Body of pancreas (tissue), 4 donors: ENCODE measurements around the gene NUP50. TPM values are rescaled to one million over a fixed set of nuclear protein-coding genes. Genes with fewer than 3 reads are reported as not detected.

Source experiments
- ATAC-seq: fragments of 150-250 bp; one replicate; pipeline ENCODE4 v1.9.1; 2016
- DNase-seq, 4 donors: peaks; one replicate each; pipeline ENCODE4 v3.0.0-alpha.2; 2019
- H3K27ac ChIP-seq, 4 donors: fragments of 200-600 bp; sonication (generic); 1 replicate in 3 of 4; 2 replicates in 1 of 4; pipeline versions ENCODE4 v1.5.1 to v1.6.1; 2016 to 2019; ENCODE audit warnings: mild to moderate bottlenecking in 1 of 4, mixed read lengths in 1 of 4, moderate library complexity in 1 of 4
- H3K27me3 ChIP-seq, 2 donors: fragments of 200-600 bp; sonication (generic); one replicate each; pipeline ENCODE4 v1.6.0; 2016; ENCODE audit warnings: mild to moderate bottlenecking in 1 of 2
- H3K36me3 ChIP-seq, 2 donors: fragments of 200-600 bp; sonication (generic); replicated peaks in 1 of 2; 2 replicates each; pipeline ENCODE4 v1.5.1; 2016; ENCODE audit warnings: low read depth in 2 of 2; ENCODE audit not compliant: insufficient read depth in 1 of 2
- H3K4me1 ChIP-seq: fragments of 200-600 bp; sonication (generic); one replicate; pipeline ENCODE4 v1.6.0; 2016
- H3K4me3 ChIP-seq, 2 donors: fragments of 200-600 bp; sonication (generic); 1 replicate in 1 of 2; 2 replicates in 1 of 2; pipeline ENCODE4 v1.5.1; 2016 to 2019
- H3K9me3 ChIP-seq, 3 donors: fragments of 200-600 bp; sonication (generic); 1 replicate in 2 of 3; 2 replicates in 1 of 3; pipeline ENCODE4 v1.5.1; 2016
- POLR2A ChIP-seq, 3 donors: fragments of 450-650 bp; IDR thresholded peaks; one replicate each; pipeline ENCODE4 v1.6.1; 2016; ENCODE audit warnings: antibody characterized with exemption in 3 of 3, mild to moderate bottlenecking in 2 of 3
- WGBS, 2 donors: methylation state at CpG; one replicate each; pipeline ENCODE4 v1.1.5; 2017; 5-methylcytosine and 5-hydroxymethylcytosine counted together
- intact Hi-C: fragments of 100-400 bp; cut with DNase I; formaldehyde crosslinking; loops from one replicate; pipeline ENCODE4 v1.15.1; 2023
- total RNA-seq, 2 donors: library from RNA; depleted of rRNA; stranded (reverse); fragments of >200 nt; gene quantifications; one replicate each; pipeline ENCODE4 v1.1.0, GENCODE V29; 2016
- TF ChIP-seq, protein P1 (sequence below), 7 experiments: fragments of 450-650 bp in 4 of 7; fragments of 200-600 bp in 3 of 7; sonication (generic) in 3 of 7; IDR thresholded peaks; one replicate each; pipeline ENCODE4 v1.5.1; 2016 to 2019; ENCODE audit warnings: antibody characterized with exemption in 7 of 7

Gene NUP50
- total RNA-seq, 2 donors from 2014 or later, result 39.2 to 43.1 TPM

DNA sequence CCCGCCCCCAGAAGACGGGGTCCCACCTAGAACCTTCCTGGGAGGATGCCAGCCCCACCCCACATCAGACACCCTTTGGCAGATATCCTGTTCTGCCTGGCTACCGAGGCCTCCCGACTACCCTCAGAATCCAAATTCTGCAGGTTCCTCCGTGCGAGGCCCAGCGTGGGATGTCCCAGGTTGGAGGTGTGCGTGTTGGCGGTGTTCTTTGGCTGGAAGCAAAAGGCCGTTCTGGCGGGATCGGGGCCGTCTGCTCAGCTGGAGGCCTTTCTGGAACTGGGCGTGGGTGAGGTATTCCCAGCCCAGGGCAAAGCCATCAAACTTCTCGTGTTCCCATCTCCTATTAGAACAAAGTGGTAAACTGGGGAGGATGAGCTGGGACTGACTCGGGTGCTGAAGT is 32.6 kb downstream of the NUP50 start:
- TF ChIP-seq POLR2A (IDR thresholded peaks at IDR 0.05), result no peak
- TF ChIP-seq, protein P1, sequence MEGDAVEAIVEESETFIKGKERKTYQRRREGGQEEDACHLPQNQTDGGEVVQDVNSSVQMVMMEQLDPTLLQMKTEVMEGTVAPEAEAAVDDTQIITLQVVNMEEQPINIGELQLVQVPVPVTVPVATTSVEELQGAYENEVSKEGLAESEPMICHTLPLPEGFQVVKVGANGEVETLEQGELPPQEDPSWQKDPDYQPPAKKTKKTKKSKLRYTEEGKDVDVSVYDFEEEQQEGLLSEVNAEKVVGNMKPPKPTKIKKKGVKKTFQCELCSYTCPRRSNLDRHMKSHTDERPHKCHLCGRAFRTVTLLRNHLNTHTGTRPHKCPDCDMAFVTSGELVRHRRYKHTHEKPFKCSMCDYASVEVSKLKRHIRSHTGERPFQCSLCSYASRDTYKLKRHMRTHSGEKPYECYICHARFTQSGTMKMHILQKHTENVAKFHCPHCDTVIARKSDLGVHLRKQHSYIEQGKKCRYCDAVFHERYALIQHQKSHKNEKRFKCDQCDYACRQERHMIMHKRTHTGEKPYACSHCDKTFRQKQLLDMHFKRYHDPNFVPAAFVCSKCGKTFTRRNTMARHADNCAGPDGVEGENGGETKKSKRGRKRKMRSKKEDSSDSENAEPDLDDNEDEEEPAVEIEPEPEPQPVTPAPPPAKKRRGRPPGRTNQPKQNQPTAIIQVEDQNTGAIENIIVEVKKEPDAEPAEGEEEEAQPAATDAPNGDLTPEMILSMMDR (IDR thresholded peaks at IDR 0.05), result no peak
- H3K9me3 ChIP-seq, result no peaks in the 10 kb centered on the region
- no peak overlapping the region for H3K27ac ChIP-seq
- no peak for DNase-seq
- ATAC-seq, result no peak
- H3K36me3 ChIP-seq, result peaks cover 0 to 12% of the 10 kb centered on the region in 2 donors
- no peak overlapping the region for H3K4me3 ChIP-seq
- H3K4me1 ChIP-seq, result no peaks in the 10 kb centered on the region
- WGBS, 2 donors, result 89 to 95% methylated on average over 11 to 16 of the region's 16 CpGs
- no peaks in the 10 kb centered on the region for H3K27me3 ChIP-seq
- intact Hi-C loops, result no loop called here

DNA sequence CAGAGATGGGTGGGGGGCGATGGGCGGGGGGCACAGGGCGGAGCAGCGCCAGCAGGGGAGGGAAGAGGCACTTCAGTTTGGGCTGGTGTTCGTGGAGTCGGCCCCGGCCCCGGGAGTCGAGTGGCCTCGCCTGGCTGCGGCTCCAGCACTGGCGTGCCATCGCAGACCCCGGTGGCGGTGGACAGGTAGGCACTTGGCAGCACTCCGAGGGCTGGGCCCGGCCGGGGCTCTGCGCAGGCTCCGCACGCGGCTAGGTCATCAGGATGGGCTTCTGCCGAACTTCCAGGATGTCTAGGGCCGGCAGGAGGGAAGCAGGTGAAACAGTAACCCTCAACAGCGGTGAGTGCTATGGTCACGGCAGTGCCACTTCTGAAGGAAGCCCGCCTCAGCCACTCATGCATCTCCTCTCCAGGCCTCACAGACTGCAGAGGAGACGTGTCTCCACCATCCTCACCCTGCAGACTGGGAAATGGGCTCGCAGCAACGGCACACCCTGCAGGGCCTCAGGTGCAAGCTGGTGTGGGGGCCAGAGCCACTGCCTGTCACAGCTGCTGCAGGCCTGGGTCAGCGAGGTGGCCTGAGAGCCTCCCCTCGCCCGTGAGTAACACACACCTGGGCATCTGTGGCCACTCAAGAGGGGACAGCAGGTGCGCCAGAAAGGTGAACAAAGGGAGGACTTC is 33.3 kb downstream of the NUP50 start:
- no peak overlapping the region for H3K4me3 ChIP-seq
- 92 to 97% methylated on average over 6 to 27 of the region's 34 CpGs for WGBS, 2 donors
- intact Hi-C loops, result no loop called here
- H3K9me3 ChIP-seq, result no peaks in the 10 kb centered on the region
- ATAC-seq, result no peak
- no peak overlapping the region for H3K27ac ChIP-seq
- H3K36me3 ChIP-seq, result peaks cover 0 to 12% of the 10 kb centered on the region in 2 donors
- DNase-seq, result no peak
- no peaks in the 10 kb centered on the region for H3K4me1 ChIP-seq
- TF ChIP-seq, protein P1 (IDR thresholded peaks at IDR 0.05), result no peak
- no peak for TF ChIP-seq POLR2A (IDR thresholded peaks at IDR 0.05)
- no peaks in the 10 kb centered on the region for H3K27me3 ChIP-seq

DNA sequence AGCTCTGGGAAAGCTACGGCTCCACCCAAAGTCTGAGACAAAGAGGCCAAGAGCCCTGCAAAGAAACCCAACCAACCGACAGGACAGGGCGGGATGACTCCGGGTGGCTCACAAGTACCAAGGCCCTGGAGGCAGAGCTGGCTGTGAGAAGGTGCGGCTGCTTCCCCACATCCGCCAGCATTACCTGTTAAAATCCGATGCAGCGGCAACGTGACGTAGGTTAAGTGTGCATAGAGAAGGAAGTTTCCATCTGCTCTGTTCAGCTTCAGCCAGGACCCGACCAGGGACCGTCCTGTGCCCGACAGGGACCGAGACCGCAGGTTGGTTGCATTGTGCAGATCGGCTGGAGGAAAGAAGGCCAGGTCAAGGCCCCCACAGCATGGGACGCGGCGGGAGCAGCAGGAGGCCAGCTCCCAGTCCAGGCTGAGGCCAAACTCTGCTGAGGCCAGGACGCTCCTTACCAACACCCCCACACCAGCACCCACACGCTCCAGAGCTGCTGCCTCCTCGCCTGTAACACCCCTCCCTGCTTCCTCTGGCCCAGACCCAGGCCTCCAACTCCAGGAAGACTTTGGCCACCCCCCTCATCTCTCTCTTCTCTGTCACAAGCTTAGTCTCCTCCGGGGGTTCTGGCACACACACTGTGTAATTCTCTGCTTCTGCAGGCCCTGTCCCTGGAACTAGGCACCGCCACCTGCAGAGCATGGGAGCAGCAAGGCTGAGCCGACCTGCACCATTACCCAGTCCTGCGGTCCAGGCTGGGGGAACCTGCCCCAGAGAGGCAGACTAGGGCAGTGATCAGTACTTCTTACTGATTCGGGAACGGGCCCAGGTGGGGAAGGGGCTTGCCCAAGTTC is 34.1 kb downstream of the NUP50 start:
- Histone ChIP-seq H3K4me3 (no peak overlapping the region), H3K9me3 (no peaks in the 10 kb centered on the region), H3K36me3 (peaks cover 0 to 15% of the 10 kb centered on the region in 2 donors), H3K27ac (no peak overlapping the region), H3K27me3 (no peaks in the 10 kb centered on the region), H3K4me1 (no peaks in the 10 kb centered on the region)
- 83 to 89% methylated on average over 19 to 26 of the region's 28 CpGs for whole genome bisulfite sequencing, 2 donors
- no peak for ATAC-seq
- intact Hi-C loops, result no loop called here
- TF ChIP-seq POLR2A (IDR thresholded peaks at IDR 0.05), result no peak
- TF ChIP-seq, protein P1 (IDR thresholded peaks at IDR 0.05), result no peak
- DNase-seq, result no peak

DNA sequence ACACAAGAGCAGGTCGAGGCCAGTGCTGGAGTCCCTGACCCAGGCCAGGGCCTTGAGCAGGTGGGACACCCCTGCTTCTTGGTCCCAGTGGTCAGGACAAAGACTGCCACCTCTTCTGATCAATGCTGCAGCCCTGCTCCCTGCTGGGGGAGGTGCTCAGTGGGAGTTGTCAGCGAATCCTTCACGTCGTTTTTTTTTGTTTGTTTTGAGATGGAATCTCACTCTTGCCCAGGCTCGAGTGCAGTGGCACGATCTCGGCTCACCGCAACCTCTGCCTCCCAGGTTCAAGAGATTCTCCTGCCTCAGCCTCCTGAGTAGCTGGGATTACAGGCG is 34.7 kb downstream of the NUP50 start:
- no peak overlapping the region for H3K4me3 ChIP-seq
- H3K36me3 ChIP-seq, result peaks cover 0 to 16% of the 10 kb centered on the region in 2 donors
- H3K9me3 ChIP-seq, result no peaks in the 10 kb centered on the region
- no peaks in the 10 kb centered on the region for H3K27me3 ChIP-seq
- WGBS, 2 donors, result 64 to 71% methylated on average over 8 to 9 of the region's 9 CpGs
- TF ChIP-seq POLR2A (IDR thresholded peaks at IDR 0.05), result no peak
- TF ChIP-seq, protein P1 (IDR thresholded peaks at IDR 0.05), result no peak
- H3K27ac ChIP-seq, result no peak overlapping the region
- intact Hi-C loops, result no loop called here
- no peak for DNase-seq
- no peaks in the 10 kb centered on the region for H3K4me1 ChIP-seq
- ATAC-seq, result no peak
